Measurements from ENCODE around the gene CCN2.

CCN2 gene

DNA sequence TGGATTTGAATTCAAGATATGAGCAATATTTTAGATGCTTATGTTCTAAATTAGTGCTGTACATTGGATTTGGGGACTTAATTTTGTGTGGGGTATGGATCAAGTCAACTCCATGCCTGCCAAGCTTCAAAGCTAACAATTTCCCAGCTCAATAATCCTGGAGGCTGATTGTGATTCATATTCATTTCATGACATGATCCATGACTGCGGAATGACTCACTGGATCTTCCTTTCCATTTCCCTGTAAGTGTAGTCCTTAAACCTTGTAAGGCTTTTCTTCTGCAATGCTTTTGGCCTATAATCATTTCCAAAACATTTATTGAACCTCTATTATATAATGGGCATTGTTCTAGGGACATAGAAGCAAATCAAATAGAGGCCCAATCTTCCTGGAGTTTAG is 44.7 kb upstream of the CCN2 start:
- TF ChIP-seq, protein P1, sequence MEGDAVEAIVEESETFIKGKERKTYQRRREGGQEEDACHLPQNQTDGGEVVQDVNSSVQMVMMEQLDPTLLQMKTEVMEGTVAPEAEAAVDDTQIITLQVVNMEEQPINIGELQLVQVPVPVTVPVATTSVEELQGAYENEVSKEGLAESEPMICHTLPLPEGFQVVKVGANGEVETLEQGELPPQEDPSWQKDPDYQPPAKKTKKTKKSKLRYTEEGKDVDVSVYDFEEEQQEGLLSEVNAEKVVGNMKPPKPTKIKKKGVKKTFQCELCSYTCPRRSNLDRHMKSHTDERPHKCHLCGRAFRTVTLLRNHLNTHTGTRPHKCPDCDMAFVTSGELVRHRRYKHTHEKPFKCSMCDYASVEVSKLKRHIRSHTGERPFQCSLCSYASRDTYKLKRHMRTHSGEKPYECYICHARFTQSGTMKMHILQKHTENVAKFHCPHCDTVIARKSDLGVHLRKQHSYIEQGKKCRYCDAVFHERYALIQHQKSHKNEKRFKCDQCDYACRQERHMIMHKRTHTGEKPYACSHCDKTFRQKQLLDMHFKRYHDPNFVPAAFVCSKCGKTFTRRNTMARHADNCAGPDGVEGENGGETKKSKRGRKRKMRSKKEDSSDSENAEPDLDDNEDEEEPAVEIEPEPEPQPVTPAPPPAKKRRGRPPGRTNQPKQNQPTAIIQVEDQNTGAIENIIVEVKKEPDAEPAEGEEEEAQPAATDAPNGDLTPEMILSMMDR (IDR thresholded peaks at IDR 0.05; ENCODE audit: control extremely low read depth, extremely low read depth, low read depth, missing control alignments): no peak
- POLR2A ChIA-PET: no interaction called here
- CTCF ChIA-PET: no interaction called here
- DNase-seq (ENCODE audit: extremely low spot score): no peak

DNA sequence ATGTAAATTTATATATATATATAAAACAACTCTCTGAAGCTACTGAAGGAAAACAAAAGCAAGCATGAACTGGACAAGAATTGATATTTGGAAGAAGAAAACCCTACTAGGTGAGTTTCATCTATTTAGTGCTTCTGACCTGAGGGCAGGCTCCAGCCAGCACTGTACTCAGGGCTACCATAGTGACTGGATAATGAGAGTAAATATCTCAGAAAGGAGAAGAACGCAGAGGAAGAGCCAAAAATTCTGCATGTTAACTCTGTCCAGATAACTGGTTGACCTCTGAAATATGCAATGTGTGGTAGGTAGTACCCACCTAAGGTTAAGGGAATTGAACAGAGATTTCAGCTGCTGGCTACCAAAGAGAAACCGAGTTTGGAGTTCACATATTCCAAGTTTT is 41.4 kb upstream of the CCN2 start:
- no peak for DNase-seq (ENCODE audit: extremely low spot score)
- ChIA-PET POLR2A (no interaction called here), CTCF (interaction anchor here (1.4 kb wide), 1 partner anchor 8 kb away, joined by 3 read pairs; no protein-coding TSS in a partner anchor)
- TF ChIP-seq, protein P1 (IDR thresholded peaks at IDR 0.05; ENCODE audit: control extremely low read depth, extremely low read depth, low read depth, missing control alignments): no peak

DNA sequence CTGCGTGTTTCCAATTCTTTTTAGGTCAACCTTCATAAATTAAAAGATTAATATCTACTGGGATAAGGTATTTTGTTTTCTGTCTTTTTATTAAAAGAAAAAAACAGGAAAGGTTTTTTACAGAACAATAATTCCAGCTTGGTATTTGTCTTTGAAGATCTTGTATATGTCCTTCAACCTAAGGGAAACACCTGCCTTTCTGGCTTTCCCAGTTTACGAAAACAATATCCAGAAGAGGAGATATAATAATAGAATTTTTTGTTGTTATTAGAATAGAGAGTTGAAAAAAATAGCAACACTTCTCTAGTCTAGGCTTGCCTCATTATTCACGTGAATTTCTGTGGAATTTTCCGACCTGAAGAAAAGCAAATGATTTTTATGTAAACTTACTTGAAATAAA is 37.9 kb upstream of the CCN2 start:
- CTCF ChIA-PET: interaction anchor here (1.4 kb wide), 1 partner anchor 11 kb away, joined by 3 read pairs; no protein-coding TSS in a partner anchor
- no peak for DNase-seq (ENCODE audit: extremely low spot score)
- TF ChIP-seq, protein P1 (IDR thresholded peaks at IDR 0.05; ENCODE audit: control extremely low read depth, extremely low read depth, low read depth, missing control alignments): no peak
- POLR2A ChIA-PET: no interaction called here

DNA sequence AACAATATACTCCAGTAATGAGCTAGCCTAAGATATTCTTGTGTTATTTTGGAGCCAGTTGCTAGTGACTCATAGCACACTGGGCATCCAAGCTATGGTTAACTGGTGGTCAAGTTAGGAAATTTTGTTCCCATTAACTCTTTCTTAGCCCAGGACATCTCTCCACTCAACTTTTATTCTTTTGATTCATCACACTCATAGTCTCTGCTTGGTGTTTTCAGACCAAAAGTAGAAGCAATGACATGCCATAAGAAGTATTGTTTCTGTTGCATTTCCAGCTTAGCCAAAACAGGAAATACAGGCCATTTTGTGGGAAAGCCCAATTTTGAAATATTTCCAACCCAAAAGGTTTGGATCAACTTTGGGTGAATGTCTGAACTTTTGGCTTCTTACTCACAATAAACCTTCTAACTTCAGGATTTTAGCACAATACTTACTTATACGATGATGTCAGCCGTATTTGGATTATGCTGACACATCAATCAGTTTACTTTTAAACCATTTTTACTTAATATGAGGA is 31.6 kb upstream of the CCN2 start:
- DNase-seq (ENCODE audit: extremely low spot score): no peak
- ChIA-PET POLR2A (no interaction called here), CTCF (interaction anchor here (1.4 kb wide), 1 partner anchor 68 kb away, joined by 4 read pairs; no protein-coding TSS in a partner anchor)
- TF ChIP-seq, protein P1 (IDR thresholded peaks at IDR 0.05; ENCODE audit: control extremely low read depth, extremely low read depth, low read depth, missing control alignments): no peak

DNA sequence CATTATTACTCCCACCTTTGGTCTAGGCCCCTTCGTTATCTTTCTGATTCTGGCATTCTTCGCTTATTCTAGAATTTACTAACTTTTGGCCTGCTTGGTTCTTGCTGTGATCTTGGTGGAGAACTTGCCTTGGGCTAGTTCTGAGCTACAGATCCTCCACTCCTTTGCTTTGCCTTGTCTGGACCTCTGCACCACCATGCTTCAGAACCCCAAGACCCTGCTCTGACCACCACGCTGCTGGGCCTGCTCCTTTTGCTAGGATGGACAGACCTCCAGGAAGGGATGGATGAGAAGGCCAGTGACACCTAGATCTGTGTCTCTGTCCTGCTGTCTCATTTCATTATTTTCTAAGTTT is 30.4 kb upstream of the CCN2 start:
- POLR2A ChIA-PET: no interaction called here
- TF ChIP-seq, protein P1 (IDR thresholded peaks at IDR 0.05; ENCODE audit: control extremely low read depth, extremely low read depth, low read depth, missing control alignments): no peak
- DNase-seq (ENCODE audit: extremely low spot score): no peak
- CTCF ChIA-PET: interaction anchor here (1.8 kb wide), 1 partner anchor 9 kb away, joined by 7 read pairs; no protein-coding TSS in a partner anchor

DNA sequence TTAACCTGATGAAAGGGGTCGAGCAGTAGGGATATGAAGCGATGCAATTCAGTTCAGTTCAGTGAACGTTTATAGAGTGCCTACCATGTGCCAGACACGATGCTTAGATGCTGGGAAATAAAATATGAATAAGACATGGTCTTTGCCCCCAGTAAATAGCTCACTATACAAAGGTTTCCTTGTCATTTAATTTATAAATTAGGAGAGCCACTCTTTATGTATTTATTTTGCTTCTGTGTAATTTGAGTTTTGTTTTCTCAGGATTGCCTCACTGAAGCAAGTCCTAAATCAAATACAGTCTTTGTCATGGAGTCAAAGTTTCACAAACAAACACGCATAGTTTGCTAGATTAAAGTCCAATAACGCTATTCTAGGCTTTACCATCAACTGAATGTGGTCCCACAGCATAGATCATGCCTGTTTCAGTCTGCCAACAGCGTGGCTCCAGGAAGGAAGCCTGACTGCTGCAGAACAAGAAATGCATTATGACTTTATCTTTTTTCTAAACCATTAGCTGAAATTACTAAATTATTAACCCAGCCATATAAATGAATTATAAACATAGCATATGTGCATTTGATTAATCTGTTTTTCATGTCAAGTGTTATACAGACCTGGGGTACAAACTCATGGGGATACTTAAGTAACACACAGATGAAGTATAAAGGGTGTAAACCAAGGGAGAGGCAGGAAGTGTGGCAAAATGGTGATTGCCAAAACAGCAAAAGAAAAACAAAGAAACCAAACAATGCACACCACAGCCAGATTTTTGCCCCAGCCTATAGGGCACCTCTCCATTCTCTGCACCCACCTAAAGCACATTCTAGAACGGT is 29.8 kb upstream of the CCN2 start:
- TF ChIP-seq, protein P1 (IDR thresholded peaks at IDR 0.05; ENCODE audit: control extremely low read depth, extremely low read depth, low read depth, missing control alignments): no peak
- DNase-seq (ENCODE audit: extremely low spot score): no peak
- ChIA-PET POLR2A (no interaction called here), CTCF (interaction anchor here (1.8 kb wide), 1 partner anchor 10 kb away, joined by 7 read pairs; no protein-coding TSS in a partner anchor)

All from GM10248 (cell line).